Endodermal cell (in vitro differentiated cells): Measurements from ENCODE around the gene ZNF536. TPM values are rescaled to one million over a fixed set of nuclear protein-coding genes. Genes with fewer than 3 reads are reported as not detected.

Source experiments
- DNase-seq: peaks from one replicate; pipeline ENCODE4 v3.0.0-alpha.2; 2017
- H3K27ac ChIP-seq: 2 replicates; pipeline ENCODE4 v1.5.1; 2013; ENCODE audit warnings: mild to moderate bottlenecking, low read depth, low read length, moderate library complexity
- H3K27me3 ChIP-seq: 2 replicates; pipeline ENCODE4 v1.6.1; 2013; ENCODE audit warnings: mild to moderate bottlenecking, low read length, moderate library complexity; ENCODE audit not compliant: insufficient read depth, control insufficient read depth, poor library complexity, severe bottlenecking
- H3K36me3 ChIP-seq: 2 replicates; pipeline ENCODE4 v1.7.0; 2013; ENCODE audit warnings: mild to moderate bottlenecking, low read length, moderate library complexity; ENCODE audit not compliant: control insufficient read depth, insufficient read depth
- H3K4me1 ChIP-seq: one replicate; pipeline ENCODE4 v1.7.0; 2013; ENCODE audit warnings: low read length; ENCODE audit not compliant: control insufficient read depth, insufficient read depth
- H3K4me3 ChIP-seq: 2 replicates; pipeline ENCODE4 v1.5.1; 2013; ENCODE audit warnings: mild to moderate bottlenecking, low read length, moderate library complexity
- H3K9ac ChIP-seq: 2 replicates; pipeline ENCODE4 v1.6.1; 2013; ENCODE audit warnings: mild to moderate bottlenecking, low read length, moderate library complexity; ENCODE audit not compliant: poor library complexity, severe bottlenecking; ENCODE audit errors: extremely low read depth
- H3K9me3 ChIP-seq: 2 replicates; pipeline ENCODE4 v1.6.1; 2013; ENCODE audit warnings: mild to moderate bottlenecking, low read length, moderate library complexity; ENCODE audit not compliant: control insufficient read depth
- H3K27ac Mint-ChIP-seq: 2 replicates; pipeline ENCODE4 v1.8.0; 2020; ENCODE audit warnings: mixed read lengths
- H3K27me3 Mint-ChIP-seq: 2 replicates; pipeline ENCODE4 v1.8.0; 2021; ENCODE audit warnings: mild to moderate bottlenecking, mixed read lengths; ENCODE audit not compliant: insufficient read depth
- H3K36me3 Mint-ChIP-seq: 2 replicates; pipeline ENCODE4 v1.8.0; 2020; ENCODE audit warnings: low read depth, mixed read lengths
- H3K4me1 Mint-ChIP-seq: 2 replicates; pipeline ENCODE4 v1.8.0; 2020; ENCODE audit warnings: mixed read lengths
- H3K4me3 Mint-ChIP-seq: 2 replicates; pipeline ENCODE4 v1.8.0; 2020; ENCODE audit warnings: mild to moderate bottlenecking, moderate library complexity, mixed read lengths
- H3K9me3 Mint-ChIP-seq: 2 replicates; pipeline ENCODE4 v1.8.0; 2020; ENCODE audit warnings: mild to moderate bottlenecking, mixed read lengths
- WGBS, 2 experiments: methylation state at CpG; one replicate each; pipeline versions ENCODE4 v1.1.5 to v1.1.7; 2013; ENCODE audit warnings: missing lambda C conversion rate in 2 of 2, mixed read lengths in 1 of 2; ENCODE audit not compliant: insufficient coverage in 1 of 2, insufficient read length in 1 of 2; 5-methylcytosine and 5-hydroxymethylcytosine counted together
- total RNA-seq, 2 donors: library from RNA; stranded (reverse); fragmentation: NEBNext Ultra II Directional in 1 of 2; extraction: Animal tissue kit (Norgen Biotek cat#: 25700) in 1 of 2; gene quantifications; 2 replicates in 1 of 2; 3 replicates in 1 of 2; pipeline ENCODE4 v1.2.1, GENCODE V29; 2021
- TF ChIP-seq, protein P1 (sequence below): fragments of 200-600 bp; sonication (generic); conservative IDR thresholded peaks from 2 replicates; pipeline ENCODE4 v1.5.0; 2021; ENCODE audit warnings: antibody characterized with exemption, mild to moderate bottlenecking

ZNF536 gene
- total RNA-seq, 2 donors from 2014 or later, result not detected

GRCh38 chr19:30338878-30339623 lies 33.1 kb upstream of the ZNF536 start:
- no peaks in the 10 kb centered on the region for H3K4me1 Mint-ChIP-seq
- H3K27me3 Mint-ChIP-seq, result peaks cover 5% of the 10 kb centered on the region
- TF ChIP-seq, protein P1, sequence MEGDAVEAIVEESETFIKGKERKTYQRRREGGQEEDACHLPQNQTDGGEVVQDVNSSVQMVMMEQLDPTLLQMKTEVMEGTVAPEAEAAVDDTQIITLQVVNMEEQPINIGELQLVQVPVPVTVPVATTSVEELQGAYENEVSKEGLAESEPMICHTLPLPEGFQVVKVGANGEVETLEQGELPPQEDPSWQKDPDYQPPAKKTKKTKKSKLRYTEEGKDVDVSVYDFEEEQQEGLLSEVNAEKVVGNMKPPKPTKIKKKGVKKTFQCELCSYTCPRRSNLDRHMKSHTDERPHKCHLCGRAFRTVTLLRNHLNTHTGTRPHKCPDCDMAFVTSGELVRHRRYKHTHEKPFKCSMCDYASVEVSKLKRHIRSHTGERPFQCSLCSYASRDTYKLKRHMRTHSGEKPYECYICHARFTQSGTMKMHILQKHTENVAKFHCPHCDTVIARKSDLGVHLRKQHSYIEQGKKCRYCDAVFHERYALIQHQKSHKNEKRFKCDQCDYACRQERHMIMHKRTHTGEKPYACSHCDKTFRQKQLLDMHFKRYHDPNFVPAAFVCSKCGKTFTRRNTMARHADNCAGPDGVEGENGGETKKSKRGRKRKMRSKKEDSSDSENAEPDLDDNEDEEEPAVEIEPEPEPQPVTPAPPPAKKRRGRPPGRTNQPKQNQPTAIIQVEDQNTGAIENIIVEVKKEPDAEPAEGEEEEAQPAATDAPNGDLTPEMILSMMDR, result no peak
- no peak overlapping the region for H3K27ac Mint-ChIP-seq
- no peaks in the 10 kb centered on the region for H3K36me3 Mint-ChIP-seq
- Histone ChIP-seq H3K9ac (no peak overlapping the region), H3K27ac (no peak overlapping the region), H3K27me3 (no peaks in the 10 kb centered on the region), H3K36me3 (no peaks in the 10 kb centered on the region), H3K4me3 (no peak overlapping the region), H3K4me1 (no peaks in the 10 kb centered on the region), H3K9me3 (no peaks in the 10 kb centered on the region)
- H3K4me3 Mint-ChIP-seq, result no peak overlapping the region
- 92 to 100% methylated on average over 7 to 12 of the region's 12 CpGs for WGBS, 2 experiments
- peak; percentile 25 for DNase-seq
- H3K9me3 Mint-ChIP-seq, result no peaks in the 10 kb centered on the region

- no peak overlapping the region for H3K4me3 ChIP-seq
- no peak overlapping the region for H3K27ac Mint-ChIP-seq
- H3K4me1 Mint-ChIP-seq, result no peaks in the 10 kb centered on the region
- no peaks in the 10 kb centered on the region for H3K9me3 ChIP-seq
- no peaks in the 10 kb centered on the region for H3K36me3 ChIP-seq
- H3K4me1 ChIP-seq, result no peaks in the 10 kb centered on the region
- no peak overlapping the region for H3K27ac ChIP-seq
- no peaks in the 10 kb centered on the region for H3K27me3 ChIP-seq
- WGBS, 2 experiments, result 82 to 93% methylated on average over 5 to 14 of the region's 14 CpGs
- TF ChIP-seq, protein P1, result no peak
- H3K9me3 Mint-ChIP-seq, result no peaks in the 10 kb centered on the region
- no peaks in the 10 kb centered on the region for H3K36me3 Mint-ChIP-seq
- peak; percentile 19 for DNase-seq
- no peak overlapping the region for H3K9ac ChIP-seq
- no peak overlapping the region for H3K4me3 Mint-ChIP-seq
- H3K27me3 Mint-ChIP-seq, result peaks cover 5% of the 10 kb centered on the region
These were observed 32.3 kb upstream of the ZNF536 start for GRCh38 chr19:30339624-30340525.

- Mint-ChIP-seq H3K9me3 (no peaks in the 10 kb centered on the region), H3K27ac (no peak overlapping the region), H3K4me1 (no peaks in the 10 kb centered on the region), H3K36me3 (no peaks in the 10 kb centered on the region), H3K27me3 (no peaks in the 10 kb centered on the region), H3K4me3 (no peak overlapping the region)
- Histone ChIP-seq H3K4me1 (no peaks in the 10 kb centered on the region), H3K27ac (no peak overlapping the region), H3K4me3 (no peak overlapping the region), H3K9me3 (no peaks in the 10 kb centered on the region), H3K9ac (no peak overlapping the region), H3K36me3 (no peaks in the 10 kb centered on the region), H3K27me3 (no peaks in the 10 kb centered on the region)
- 83 to 86% methylated on average over 10 to 11 of the region's 11 CpGs for WGBS, 2 experiments
- peak; percentile 17 for DNase-seq
- TF ChIP-seq, protein P1, result no peak
These were observed 31.2 kb upstream of the ZNF536 start for GRCh38 chr19:30340771-30341561.
